Measurements from ENCODE around the gene UGT1A4. TPM values are rescaled to one million over a fixed set of nuclear protein-coding genes. Genes with fewer than 3 reads are reported as not detected.

The UGT1A4 gene
- total and polyA plus RNA-seq, 2 of the 8 experiments (the other 6 are each of a cell fraction or from before 2014, with no cell fraction given): not detected

- no peak overlapping the region for H2BK5ac ChIP-seq (ENCODE audit: low read depth, low read length)
- no peak overlapping the region for H2BK120ac ChIP-seq (replicated peaks; ENCODE audit: low read depth, low read length)
- no peak overlapping the region for H4K91ac ChIP-seq (replicated peaks; ENCODE audit: insufficient read length, low read length)
- no peak overlapping the region for H2AK5ac ChIP-seq (ENCODE audit: low read depth, low read length)
- no peak overlapping the region for H3K4me3 ChIP-seq (ENCODE audit: extremely low read depth in 1 of 4, insufficient read depth in 2 of 4, low read depth in 3 of 4, low read length in 4 of 4)
- no peak overlapping the region for H2BK20ac ChIP-seq (ENCODE audit: low read length)
- FAIRE-seq: no peak
- peaks cover 0 to 1% (median 0%) of the 10 kb centered on the region in 4 experiments; a peak in 1 of 7 replicates for H3K27me3 ChIP-seq (replicated peaks in 1 of 4; ENCODE audit: control insufficient read depth in 3 of 4, extremely low read depth in 1 of 4, insufficient read depth in 3 of 4, low read length in 3 of 4)
- no peaks in the 10 kb centered on the region for H3K9me3 ChIP-seq (ENCODE audit: insufficient read depth in 2 of 2, low read depth in 1 of 2, low read length in 1 of 2)
- H3K23ac ChIP-seq (ENCODE audit: insufficient read length): no peak overlapping the region
- 100% methylated on average over 1 of the region's 1 CpG; no CpG with 5 or more reads in 1 of the 2 experiments for WGBS, 2 experiments (ENCODE audit: extremely low coverage in 1 of 2, insufficient coverage in 1 of 2, insufficient read length in 1 of 2, insufficient replicate concordance in 2 of 2, low coverage in 1 of 2, low lambda C conversion rate in 2 of 2, missing lambda C conversion rate in 1 of 2)
- no peaks in the 10 kb centered on the region for H3K23me2 ChIP-seq (ENCODE audit: low read depth, low read length)
- no peak overlapping the region for H3K27ac ChIP-seq (ENCODE audit: low read depth, low read length)
- H3K9ac ChIP-seq (replicated peaks in 1 of 4; ENCODE audit: extremely low read depth in 1 of 4, low read depth in 3 of 4, low read length in 3 of 4): no peak overlapping the region
- no peak overlapping the region for H3K4ac ChIP-seq (replicated peaks; ENCODE audit: insufficient read length, low read depth, low read length)
- no peaks in the 10 kb centered on the region for H3K79me2 ChIP-seq (ENCODE audit: control insufficient read depth in 1 of 2, insufficient read depth in 2 of 2, low read length in 2 of 2)
- no peak overlapping the region for H2BK15ac ChIP-seq (ENCODE audit: low read length)
- CTCF ChIA-PET (ENCODE audit: partially characterized antibody): interaction anchor here (0.6 to 0.7 kb wide), 4 partner anchors 108 to 309 kb away, joined by 3 to 4 read pairs (median 4); no protein-coding TSS in a partner anchor
- no peaks in the 10 kb centered on the region for H3K36me3 ChIP-seq (ENCODE audit: control insufficient read depth in 2 of 4, insufficient read depth in 4 of 4, low read length in 3 of 4)
- H4K20me1 ChIP-seq (replicated peaks in 1 of 2; ENCODE audit: control insufficient read depth in 1 of 2, insufficient read depth in 2 of 2, low read length in 2 of 2): no peaks in the 10 kb centered on the region
- no peak overlapping the region; the same call in 1 of the 2 replicates for H2BK12ac ChIP-seq (ENCODE audit: low read depth, low read length)
- H3K56ac ChIP-seq (replicated peaks; ENCODE audit: insufficient read length, low read depth, low read length): no peak overlapping the region
- no peak overlapping the region for H4K5ac ChIP-seq (ENCODE audit: insufficient read length, low read depth, low read length)
- no peak overlapping the region for H3K18ac ChIP-seq (ENCODE audit: extremely low read depth, low read length)
- POLR2A ChIA-PET (ENCODE audit: partially characterized antibody): no interaction called here
- H3K14ac ChIP-seq (ENCODE audit: insufficient read length): no peak overlapping the region
- no peak overlapping the region for H3K4me2 ChIP-seq (ENCODE audit: insufficient read depth in 1 of 2, low read depth in 2 of 2, low read length in 2 of 2)
- H2AFZ ChIP-seq (ENCODE audit: low read length): 0 out of 2 replicates have a peak overlapping the region, but pooled peaks have one; percentile 24
- H4K8ac ChIP-seq (ENCODE audit: extremely low read depth, insufficient read depth, low read length): no peak overlapping the region
- H3K79me1 ChIP-seq (ENCODE audit: low read depth, low read length): no peaks in the 10 kb centered on the region
- no peaks in the 10 kb centered on the region for H3K4me1 ChIP-seq (replicated peaks in 1 of 4; ENCODE audit: control insufficient read depth in 3 of 4, insufficient read depth in 4 of 4, low read length in 3 of 4)
- no peak for DNase-seq (ENCODE audit: low read depth in 1 of 2, low spot score in 2 of 2)
- TF ChIP-seq CEBPB (IDR thresholded peaks at IDR 0.05; ENCODE audit: low read depth, low read length) (no peak), SP2 (IDR thresholded peaks at IDR 0.05; ENCODE audit: low read length) (no peak), KDM4A (IDR thresholded peaks at IDR 0.05; ENCODE audit: low read depth, low read length, severe bottlenecking) (no peak), ASH2L (IDR thresholded peaks at IDR 0.05; ENCODE audit: low read length) (no peak), YY1 (IDR thresholded peaks at IDR 0.05; ENCODE audit: low read depth, low read length) (no peak), ATF3 (IDR thresholded peaks at IDR 0.05; ENCODE audit: insufficient read depth, low read depth, low read length) (no peak), EGR1 (IDR thresholded peaks at IDR 0.05; ENCODE audit: borderline replicate concordance, low read depth, low read length) (no peak), KDM1A (IDR thresholded peaks at IDR 0.05; ENCODE audit: borderline replicate concordance, low read length) (no peak), CHD2 (IDR thresholded peaks at IDR 0.05; ENCODE audit: low read length) (no peak)
Observed at GRCh38 chr2:233706720-233707119, 11.8 kb upstream of the UGT1A4 start.
